K562 (cell line): ENCODE measurements around the gene FXYD3. TPM values are rescaled to one million over a fixed set of nuclear protein-coding genes. Genes with fewer than 3 reads are reported as not detected.

Experiments used
- FOSL1 ChIP-seq: fragments of 200-800 bp; sonication (Bioruptor generic); conservative IDR thresholded peaks from 2 replicates; pipeline ENCODE4 v1.6.1; 2016; ENCODE audit warnings: missing genetic modification characterization, missing compliant biosample characterization
- GATAD2B ChIP-seq: fragments of 450-650 bp; IDR thresholded peaks from 2 replicates; pipeline ENCODE4 v1.6.1; 2017; ENCODE audit warnings: mild to moderate bottlenecking, borderline replicate concordance
- POLR2AphosphoS2 ChIP-seq: IDR thresholded peaks from 2 replicates; pipeline ENCODE4 v1.6.1; 2012; ENCODE audit warnings: low read length, improper control_type of control experiment
- ZNF134 ChIP-seq: fragments of 250-450 bp; sonication (Bioruptor Pico); conservative IDR thresholded peaks from 2 replicates; pipeline ENCODE4 v1.4.0; 2020
- ZNF174 ChIP-seq: fragments of 250-450 bp; sonication (Bioruptor Pico); IDR thresholded peaks from 2 replicates; pipeline ENCODE4 v1.4.0; 2020; ENCODE audit warnings: mild to moderate bottlenecking
- ZNF316 ChIP-seq: fragments of 450-650 bp; IDR thresholded peaks from 2 replicates; pipeline ENCODE4 v1.6.1; 2016
- ZNF589 ChIP-seq: fragments of 200-800 bp; sonication (Bioruptor generic); IDR thresholded peaks from 2 replicates; pipeline ENCODE4 v1.6.1; 2016; ENCODE audit warnings: low read depth, missing genetic modification characterization, missing compliant biosample characterization
- ZNF740 ChIP-seq, 3 experiments: fragments of 200-800 bp in 1 of 3; sonication (Bioruptor generic) in 1 of 3; sonication (generic) in 1 of 3; formaldehyde crosslinking in 1 of 3; IDR thresholded peaks; 2 replicates each; pipeline versions ENCODE4 v1.6.1 to v1.8.0; 2016 to 2022; ENCODE audit warnings: mild to moderate bottlenecking in 2 of 3, missing compliant biosample characterization in 2 of 3, missing genetic modification characterization in 2 of 3, missing genetic modification reagents in 1 of 3
- polyA plus RNA-seq, 8 experiments: library from polyadenylated mRNA; depleted of rRNA in 4 of 8; stranded (reverse) in 5 of 8; unstranded in 3 of 8; fragments of >200 nt; fragmentation: Nextera tagmentation in 2 of 8; fragmentation: Illumina TruSeq in 1 of 8; extraction: Ambion mirVana in 2 of 8; extraction: Trizol in 1 of 8; gene quantifications; 2 replicates each; pipeline versions ENCODE4 v1.2.1 to v1.2.3, GENCODE V29; 2011 to 2014; ENCODE audit warnings: inconsistent platforms in 1 of 8, missing spikeins in 1 of 8
- total RNA-seq, 7 experiments: library from RNA; depleted of rRNA in 6 of 7; stranded (reverse); fragments of >200 nt in 6 of 7; fragmentation: Illumina TruSeq in 2 of 7; extraction: Trizol in 2 of 7; gene quantifications; 2 replicates each; pipeline versions ENCODE4 v1.2.1 to v1.2.3, GENCODE V29; 2011 to 2021; ENCODE audit warnings: low replicate concordance in 1 of 7
- TF ChIP-seq, protein P1 (sequence below): fragments of 450-650 bp; IDR thresholded peaks from 2 replicates; pipeline ENCODE4 v1.6.1; 2016; ENCODE audit warnings: mild to moderate bottlenecking, moderate library complexity
- TF ChIP-seq, protein P2 (sequence below), 2 experiments: fragments of 450-650 bp; conservative IDR thresholded peaks; 2 replicates each; pipeline ENCODE4 v1.6.1; 2017; ENCODE audit warnings: mild to moderate bottlenecking in 2 of 2, moderate library complexity in 2 of 2
- TF ChIP-seq, protein P3 (sequence below): sonication (generic); formaldehyde crosslinking; IDR thresholded peaks from 2 replicates; pipeline ENCODE4 v1.9.0; 2022; ENCODE audit warnings: mild to moderate bottlenecking, missing genetic modification reagents

Gene FXYD3
- total and polyA plus RNA-seq, 9 of the 15 experiments (the other 6 are each of a cell fraction or from before 2014, with no cell fraction given), result 0.24 TPM; not detected in 8

DNA sequence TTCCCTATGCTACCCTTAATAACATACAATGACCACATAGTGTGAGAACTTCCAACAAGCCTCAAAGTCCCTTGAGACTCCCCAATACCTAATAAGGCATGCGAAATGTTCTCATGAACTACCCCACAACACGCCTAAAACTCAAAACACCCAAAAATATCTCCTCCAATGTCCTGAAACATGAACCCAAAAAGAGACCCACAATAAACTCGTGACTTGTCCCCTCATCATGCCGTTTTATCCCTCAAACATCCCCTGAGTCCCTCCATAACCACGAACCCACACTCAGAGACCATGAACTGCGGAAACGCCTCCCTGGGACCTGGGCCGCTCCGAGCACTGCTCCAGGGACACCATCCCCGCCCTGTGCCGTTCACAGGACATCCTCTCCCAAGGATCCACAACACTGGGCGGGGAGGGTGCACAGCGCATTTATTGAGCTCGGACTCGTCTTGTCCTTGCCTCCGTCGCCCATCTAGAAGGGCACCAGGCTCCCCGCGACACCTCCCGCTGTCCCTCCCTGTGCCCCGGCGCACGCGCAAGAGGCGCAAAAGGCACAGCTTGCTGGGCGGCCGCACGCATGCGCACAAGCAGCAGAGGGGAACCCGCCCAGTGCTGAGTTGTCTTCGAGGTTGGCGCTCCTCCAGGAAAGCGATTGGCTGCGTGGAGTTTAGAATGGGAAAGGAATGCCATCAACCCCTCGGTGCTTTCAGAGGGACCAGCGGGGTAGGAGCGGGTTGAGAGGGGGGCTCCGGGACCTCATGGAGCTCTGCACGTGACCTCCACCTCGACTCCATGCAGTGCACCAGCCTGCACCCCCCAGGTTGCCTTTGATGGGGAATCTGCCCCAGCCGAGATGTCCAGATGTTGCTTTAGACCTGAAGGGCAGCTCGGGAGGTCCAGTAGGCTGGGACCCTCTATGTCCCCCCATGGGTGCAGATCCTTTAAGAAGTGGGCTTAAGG is 8.8 kb downstream of the FXYD3 start (continued):
- TF ChIP-seq, protein P1, sequence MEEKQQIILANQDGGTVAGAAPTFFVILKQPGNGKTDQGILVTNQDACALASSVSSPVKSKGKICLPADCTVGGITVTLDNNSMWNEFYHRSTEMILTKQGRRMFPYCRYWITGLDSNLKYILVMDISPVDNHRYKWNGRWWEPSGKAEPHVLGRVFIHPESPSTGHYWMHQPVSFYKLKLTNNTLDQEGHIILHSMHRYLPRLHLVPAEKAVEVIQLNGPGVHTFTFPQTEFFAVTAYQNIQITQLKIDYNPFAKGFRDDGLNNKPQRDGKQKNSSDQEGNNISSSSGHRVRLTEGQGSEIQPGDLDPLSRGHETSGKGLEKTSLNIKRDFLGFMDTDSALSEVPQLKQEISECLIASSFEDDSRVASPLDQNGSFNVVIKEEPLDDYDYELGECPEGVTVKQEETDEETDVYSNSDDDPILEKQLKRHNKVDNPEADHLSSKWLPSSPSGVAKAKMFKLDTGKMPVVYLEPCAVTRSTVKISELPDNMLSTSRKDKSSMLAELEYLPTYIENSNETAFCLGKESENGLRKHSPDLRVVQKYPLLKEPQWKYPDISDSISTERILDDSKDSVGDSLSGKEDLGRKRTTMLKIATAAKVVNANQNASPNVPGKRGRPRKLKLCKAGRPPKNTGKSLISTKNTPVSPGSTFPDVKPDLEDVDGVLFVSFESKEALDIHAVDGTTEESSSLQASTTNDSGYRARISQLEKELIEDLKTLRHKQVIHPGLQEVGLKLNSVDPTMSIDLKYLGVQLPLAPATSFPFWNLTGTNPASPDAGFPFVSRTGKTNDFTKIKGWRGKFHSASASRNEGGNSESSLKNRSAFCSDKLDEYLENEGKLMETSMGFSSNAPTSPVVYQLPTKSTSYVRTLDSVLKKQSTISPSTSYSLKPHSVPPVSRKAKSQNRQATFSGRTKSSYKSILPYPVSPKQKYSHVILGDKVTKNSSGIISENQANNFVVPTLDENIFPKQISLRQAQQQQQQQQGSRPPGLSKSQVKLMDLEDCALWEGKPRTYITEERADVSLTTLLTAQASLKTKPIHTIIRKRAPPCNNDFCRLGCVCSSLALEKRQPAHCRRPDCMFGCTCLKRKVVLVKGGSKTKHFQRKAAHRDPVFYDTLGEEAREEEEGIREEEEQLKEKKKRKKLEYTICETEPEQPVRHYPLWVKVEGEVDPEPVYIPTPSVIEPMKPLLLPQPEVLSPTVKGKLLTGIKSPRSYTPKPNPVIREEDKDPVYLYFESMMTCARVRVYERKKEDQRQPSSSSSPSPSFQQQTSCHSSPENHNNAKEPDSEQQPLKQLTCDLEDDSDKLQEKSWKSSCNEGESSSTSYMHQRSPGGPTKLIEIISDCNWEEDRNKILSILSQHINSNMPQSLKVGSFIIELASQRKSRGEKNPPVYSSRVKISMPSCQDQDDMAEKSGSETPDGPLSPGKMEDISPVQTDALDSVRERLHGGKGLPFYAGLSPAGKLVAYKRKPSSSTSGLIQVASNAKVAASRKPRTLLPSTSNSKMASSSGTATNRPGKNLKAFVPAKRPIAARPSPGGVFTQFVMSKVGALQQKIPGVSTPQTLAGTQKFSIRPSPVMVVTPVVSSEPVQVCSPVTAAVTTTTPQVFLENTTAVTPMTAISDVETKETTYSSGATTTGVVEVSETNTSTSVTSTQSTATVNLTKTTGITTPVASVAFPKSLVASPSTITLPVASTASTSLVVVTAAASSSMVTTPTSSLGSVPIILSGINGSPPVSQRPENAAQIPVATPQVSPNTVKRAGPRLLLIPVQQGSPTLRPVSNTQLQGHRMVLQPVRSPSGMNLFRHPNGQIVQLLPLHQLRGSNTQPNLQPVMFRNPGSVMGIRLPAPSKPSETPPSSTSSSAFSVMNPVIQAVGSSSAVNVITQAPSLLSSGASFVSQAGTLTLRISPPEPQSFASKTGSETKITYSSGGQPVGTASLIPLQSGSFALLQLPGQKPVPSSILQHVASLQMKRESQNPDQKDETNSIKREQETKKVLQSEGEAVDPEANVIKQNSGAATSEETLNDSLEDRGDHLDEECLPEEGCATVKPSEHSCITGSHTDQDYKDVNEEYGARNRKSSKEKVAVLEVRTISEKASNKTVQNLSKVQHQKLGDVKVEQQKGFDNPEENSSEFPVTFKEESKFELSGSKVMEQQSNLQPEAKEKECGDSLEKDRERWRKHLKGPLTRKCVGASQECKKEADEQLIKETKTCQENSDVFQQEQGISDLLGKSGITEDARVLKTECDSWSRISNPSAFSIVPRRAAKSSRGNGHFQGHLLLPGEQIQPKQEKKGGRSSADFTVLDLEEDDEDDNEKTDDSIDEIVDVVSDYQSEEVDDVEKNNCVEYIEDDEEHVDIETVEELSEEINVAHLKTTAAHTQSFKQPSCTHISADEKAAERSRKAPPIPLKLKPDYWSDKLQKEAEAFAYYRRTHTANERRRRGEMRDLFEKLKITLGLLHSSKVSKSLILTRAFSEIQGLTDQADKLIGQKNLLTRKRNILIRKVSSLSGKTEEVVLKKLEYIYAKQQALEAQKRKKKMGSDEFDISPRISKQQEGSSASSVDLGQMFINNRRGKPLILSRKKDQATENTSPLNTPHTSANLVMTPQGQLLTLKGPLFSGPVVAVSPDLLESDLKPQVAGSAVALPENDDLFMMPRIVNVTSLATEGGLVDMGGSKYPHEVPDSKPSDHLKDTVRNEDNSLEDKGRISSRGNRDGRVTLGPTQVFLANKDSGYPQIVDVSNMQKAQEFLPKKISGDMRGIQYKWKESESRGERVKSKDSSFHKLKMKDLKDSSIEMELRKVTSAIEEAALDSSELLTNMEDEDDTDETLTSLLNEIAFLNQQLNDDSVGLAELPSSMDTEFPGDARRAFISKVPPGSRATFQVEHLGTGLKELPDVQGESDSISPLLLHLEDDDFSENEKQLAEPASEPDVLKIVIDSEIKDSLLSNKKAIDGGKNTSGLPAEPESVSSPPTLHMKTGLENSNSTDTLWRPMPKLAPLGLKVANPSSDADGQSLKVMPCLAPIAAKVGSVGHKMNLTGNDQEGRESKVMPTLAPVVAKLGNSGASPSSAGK, result peak; percentile 97
- TF ChIP-seq ZNF316, result no peak
- TF ChIP-seq ZNF134 (CRISPR knock-in tag), result no peak
- peak; percentile 92 for TF ChIP-seq ZNF740 (CRISPR knock-in tag; IDR thresholded peaks at IDR 0.05)
- TF ChIP-seq ZNF740 (tag; IDR thresholded peaks at IDR 0.05), result no peak
- TF ChIP-seq ZNF589, result no peak
- no peak for TF ChIP-seq GATAD2B
- no peak for TF ChIP-seq FOSL1
- TF ChIP-seq, protein P2, sequence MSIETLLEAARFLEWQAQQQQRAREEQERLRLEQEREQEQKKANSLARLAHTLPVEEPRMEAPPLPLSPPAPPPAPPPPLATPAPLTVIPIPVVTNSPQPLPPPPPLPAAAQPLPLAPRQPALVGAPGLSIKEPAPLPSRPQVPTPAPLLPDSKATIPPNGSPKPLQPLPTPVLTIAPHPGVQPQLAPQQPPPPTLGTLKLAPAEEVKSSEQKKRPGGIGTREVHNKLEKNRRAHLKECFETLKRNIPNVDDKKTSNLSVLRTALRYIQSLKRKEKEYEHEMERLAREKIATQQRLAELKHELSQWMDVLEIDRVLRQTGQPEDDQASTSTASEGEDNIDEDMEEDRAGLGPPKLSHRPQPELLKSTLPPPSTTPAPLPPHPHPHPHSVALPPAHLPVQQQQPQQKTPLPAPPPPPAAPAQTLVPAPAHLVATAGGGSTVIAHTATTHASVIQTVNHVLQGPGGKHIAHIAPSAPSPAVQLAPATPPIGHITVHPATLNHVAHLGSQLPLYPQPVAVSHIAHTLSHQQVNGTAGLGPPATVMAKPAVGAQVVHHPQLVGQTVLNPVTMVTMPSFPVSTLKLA (conservative IDR thresholded peaks at IDR 0.05), result 0 out of 4 replicates have a peak, but pooled peaks of 1 of the 2 experiments have one; percentile 18
- TF ChIP-seq ZNF174, result no peak
- TF ChIP-seq, protein P3, sequence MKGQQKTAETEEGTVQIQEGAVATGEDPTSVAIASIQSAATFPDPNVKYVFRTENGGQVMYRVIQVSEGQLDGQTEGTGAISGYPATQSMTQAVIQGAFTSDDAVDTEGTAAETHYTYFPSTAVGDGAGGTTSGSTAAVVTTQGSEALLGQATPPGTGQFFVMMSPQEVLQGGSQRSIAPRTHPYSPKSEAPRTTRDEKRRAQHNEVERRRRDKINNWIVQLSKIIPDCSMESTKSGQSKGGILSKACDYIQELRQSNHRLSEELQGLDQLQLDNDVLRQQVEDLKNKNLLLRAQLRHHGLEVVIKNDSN, result peak; percentile 90
- TF ChIP-seq POLR2AphosphoS2, result peak; percentile 53; the same call in 1 of the 2 replicates
